ENCODE results near the gene LNX2.

LNX2 gene

GRCh38 chr13:27570906-27571305, 49.4 kb downstream of the LNX2 start:
- H3K4me3 ChIP-seq (ENCODE audit: low read depth, low read length): no peak overlapping the region
- no peak for TF ChIP-seq CTCF (IDR thresholded peaks at IDR 0.05; ENCODE audit: low read depth, low read length)

GRCh38 chr13:27569405-27569804, 50.9 kb downstream of the LNX2 start:
- no peak for TF ChIP-seq CTCF (IDR thresholded peaks at IDR 0.05; ENCODE audit: low read depth, low read length)
- H3K4me3 ChIP-seq (ENCODE audit: low read depth, low read length): no peak overlapping the region
- in situ Hi-C loops (cut with HindIII; ENCODE audit: low sequenced_read_pairs): no loop called here
- no peak for DNase-seq (ENCODE audit: low read depth, low spot score)

More at GRCh38 chr13:27570906-27571305, 49.4 kb downstream of the LNX2 start:
- in situ Hi-C loops (cut with HindIII; ENCODE audit: low sequenced_read_pairs): no loop called here
- DNase-seq (ENCODE audit: low read depth, low spot score): no peak

GRCh38 chr13:27565818-27566217, 54.5 kb downstream of the LNX2 start:
- no peak for DNase-seq (ENCODE audit: low read depth, low spot score)
- TF ChIP-seq CTCF (IDR thresholded peaks at IDR 0.05; ENCODE audit: low read depth, low read length): no peak
- no peak overlapping the region for H3K4me3 ChIP-seq (ENCODE audit: low read depth, low read length)
- in situ Hi-C loops (cut with HindIII; ENCODE audit: low sequenced_read_pairs): no loop called here

GRCh38 chr13:27562457-27562856, 57.9 kb downstream of the LNX2 start:
- TF ChIP-seq CTCF (IDR thresholded peaks at IDR 0.05; ENCODE audit: low read depth, low read length): no peak
- in situ Hi-C loops (cut with HindIII; ENCODE audit: low sequenced_read_pairs): no loop called here
- no peak overlapping the region for H3K4me3 ChIP-seq (ENCODE audit: low read depth, low read length)
- no peak for DNase-seq (ENCODE audit: low read depth, low spot score)

GRCh38 chr13:27559719-27560118, 60.6 kb downstream of the LNX2 start:
- no peak overlapping the region for H3K4me3 ChIP-seq (ENCODE audit: low read depth, low read length)
- in situ Hi-C loops (cut with HindIII; ENCODE audit: low sequenced_read_pairs): no loop called here
- DNase-seq (ENCODE audit: low read depth, low spot score): no peak
- TF ChIP-seq CTCF (IDR thresholded peaks at IDR 0.05; ENCODE audit: low read depth, low read length): no peak

- no peak overlapping the region for H3K4me3 ChIP-seq (ENCODE audit: low read depth, low read length)
- TF ChIP-seq CTCF (IDR thresholded peaks at IDR 0.05; ENCODE audit: low read depth, low read length): peak; percentile 44
- DNase-seq (ENCODE audit: low read depth, low spot score): peak; percentile 88
- in situ Hi-C loops (cut with HindIII; ENCODE audit: low sequenced_read_pairs): no loop called here
These were observed 64.2 kb downstream of the LNX2 start for GRCh38 chr13:27556109-27556508.

GRCh38 chr13:27551562-27551961, 68.8 kb downstream of the LNX2 start:
- no peak for DNase-seq (ENCODE audit: low read depth, low spot score)
- in situ Hi-C loops (cut with HindIII; ENCODE audit: low sequenced_read_pairs): no loop called here
- TF ChIP-seq CTCF (IDR thresholded peaks at IDR 0.05; ENCODE audit: low read depth, low read length): no peak
- no peak overlapping the region for H3K4me3 ChIP-seq (ENCODE audit: low read depth, low read length)
